ENCODE results near the gene ANOS1.
"Not testable (repeated sequence)": the region's sequence is repeated elsewhere in the genome, so short reads cannot be mapped to it uniquely, and the experiment has no call there.

ANOS1 gene

DNA sequence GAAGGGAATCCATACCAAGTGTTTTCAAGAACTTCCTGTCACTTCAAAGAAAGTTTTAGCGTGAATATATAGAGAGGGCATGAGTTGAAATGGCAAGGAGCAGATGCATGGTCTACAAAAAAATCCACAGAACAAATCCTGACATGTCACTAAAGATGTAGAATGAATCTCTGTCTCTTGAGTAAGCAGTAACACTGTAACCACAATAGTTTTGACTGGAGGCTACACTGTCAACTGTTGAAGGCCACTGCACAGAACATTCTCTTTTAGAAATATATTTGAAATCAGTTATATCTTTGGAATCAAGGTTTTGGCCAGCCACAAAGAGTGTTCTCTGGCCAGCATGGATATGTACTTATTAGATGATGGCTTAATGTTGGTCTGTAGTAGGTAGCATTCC lies 183.5 kb downstream of the ANOS1 start:
- Mint-ChIP-seq H3K36me3 (ENCODE audit: low read depth) (peaks cover 22% of the 10 kb centered on the region), H3K4me1 (no peaks in the 10 kb centered on the region), H3K4me3 (no peak overlapping the region), H3K9me3 (no peaks in the 10 kb centered on the region), H3K27ac (no peak overlapping the region), H3K27me3 (ENCODE audit: low read depth, poor library complexity) (peaks cover 3% of the 10 kb centered on the region)
- DNase-seq = no peak
- TF ChIP-seq, protein P1, sequence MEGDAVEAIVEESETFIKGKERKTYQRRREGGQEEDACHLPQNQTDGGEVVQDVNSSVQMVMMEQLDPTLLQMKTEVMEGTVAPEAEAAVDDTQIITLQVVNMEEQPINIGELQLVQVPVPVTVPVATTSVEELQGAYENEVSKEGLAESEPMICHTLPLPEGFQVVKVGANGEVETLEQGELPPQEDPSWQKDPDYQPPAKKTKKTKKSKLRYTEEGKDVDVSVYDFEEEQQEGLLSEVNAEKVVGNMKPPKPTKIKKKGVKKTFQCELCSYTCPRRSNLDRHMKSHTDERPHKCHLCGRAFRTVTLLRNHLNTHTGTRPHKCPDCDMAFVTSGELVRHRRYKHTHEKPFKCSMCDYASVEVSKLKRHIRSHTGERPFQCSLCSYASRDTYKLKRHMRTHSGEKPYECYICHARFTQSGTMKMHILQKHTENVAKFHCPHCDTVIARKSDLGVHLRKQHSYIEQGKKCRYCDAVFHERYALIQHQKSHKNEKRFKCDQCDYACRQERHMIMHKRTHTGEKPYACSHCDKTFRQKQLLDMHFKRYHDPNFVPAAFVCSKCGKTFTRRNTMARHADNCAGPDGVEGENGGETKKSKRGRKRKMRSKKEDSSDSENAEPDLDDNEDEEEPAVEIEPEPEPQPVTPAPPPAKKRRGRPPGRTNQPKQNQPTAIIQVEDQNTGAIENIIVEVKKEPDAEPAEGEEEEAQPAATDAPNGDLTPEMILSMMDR (IDR thresholded peaks at IDR 0.05) = no peak

DNA sequence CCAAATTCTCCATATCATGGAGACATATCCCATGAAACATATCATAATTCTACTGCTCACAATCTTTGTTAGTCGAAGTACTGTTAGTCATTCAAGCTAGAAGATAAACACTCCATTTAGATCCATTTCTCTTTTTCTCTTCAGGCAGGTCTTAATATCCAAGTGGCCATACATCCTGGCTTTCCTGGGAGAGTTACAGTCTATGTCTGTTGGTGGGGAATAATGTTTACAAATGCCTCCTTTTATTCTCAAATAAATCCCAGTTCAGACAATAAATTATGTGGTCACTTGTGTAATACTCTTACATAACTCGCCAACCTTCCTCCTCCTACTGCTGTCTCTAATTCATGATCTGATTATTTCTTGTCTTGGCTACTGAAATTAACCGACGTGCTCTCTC lies 185.2 kb downstream of the ANOS1 start:
- H3K27ac Mint-ChIP-seq = no peak overlapping the region
- H3K4me1 Mint-ChIP-seq = no peaks in the 10 kb centered on the region
- H3K27me3 Mint-ChIP-seq (ENCODE audit: low read depth, poor library complexity) = peaks cover 3% of the 10 kb centered on the region
- H3K4me3 Mint-ChIP-seq = no peak overlapping the region
- no peaks in the 10 kb centered on the region for H3K9me3 Mint-ChIP-seq
- DNase-seq = no peak
- peaks cover 14% of the 10 kb centered on the region for H3K36me3 Mint-ChIP-seq (ENCODE audit: low read depth)
- TF ChIP-seq, protein P1 (IDR thresholded peaks at IDR 0.05) = no peak

- TF ChIP-seq, protein P1 (IDR thresholded peaks at IDR 0.05) = no peak
- H3K36me3 Mint-ChIP-seq (ENCODE audit: low read depth) = no peaks in the 10 kb centered on the region
- no peak overlapping the region for H3K4me3 Mint-ChIP-seq
- no peaks in the 10 kb centered on the region for H3K4me1 Mint-ChIP-seq
- no peaks in the 10 kb centered on the region for H3K9me3 Mint-ChIP-seq
- peak overlapping the region; percentile 53 for H3K27ac Mint-ChIP-seq
- peaks cover 5% of the 10 kb centered on the region for H3K27me3 Mint-ChIP-seq (ENCODE audit: low read depth, poor library complexity)
- DNase-seq = no peak
Observed at GRCh38 chrX:8520791-8521190, 211.1 kb downstream of the ANOS1 start.

GRCh38 chrX:8520178-8520577 lies 211.8 kb downstream of the ANOS1 start:
- H3K27ac Mint-ChIP-seq = peak overlapping the region; percentile 33
- TF ChIP-seq, protein P1 (IDR thresholded peaks at IDR 0.05) = no peak
- H3K27me3 Mint-ChIP-seq (ENCODE audit: low read depth, poor library complexity) = peaks cover 5% of the 10 kb centered on the region
- H3K4me1 Mint-ChIP-seq = no peaks in the 10 kb centered on the region
- H3K4me3 Mint-ChIP-seq = no peak overlapping the region
- DNase-seq = no peak
- H3K9me3 Mint-ChIP-seq = peaks cover under 1% of the 10 kb centered on the region
- no peaks in the 10 kb centered on the region for H3K36me3 Mint-ChIP-seq (ENCODE audit: low read depth)

GRCh38 chrX:8504451-8504850 lies 227.5 kb downstream of the ANOS1 start:
- H3K27ac Mint-ChIP-seq = no peak overlapping the region
- no peak overlapping the region for H3K4me3 Mint-ChIP-seq
- no peaks in the 10 kb centered on the region for H3K36me3 Mint-ChIP-seq (ENCODE audit: low read depth)
- no peaks in the 10 kb centered on the region for H3K27me3 Mint-ChIP-seq (ENCODE audit: low read depth, poor library complexity)
- no peak for DNase-seq
- TF ChIP-seq, protein P1 (IDR thresholded peaks at IDR 0.05) = no peak
- H3K9me3 Mint-ChIP-seq = no peaks in the 10 kb centered on the region
- H3K4me1 Mint-ChIP-seq = no peaks in the 10 kb centered on the region

- not testable (repeated sequence) for H3K4me3 Mint-ChIP-seq; H3K4me1 Mint-ChIP-seq; H3K36me3 Mint-ChIP-seq (ENCODE audit: low read depth); H3K27ac Mint-ChIP-seq; H3K27me3 Mint-ChIP-seq (ENCODE audit: low read depth, poor library complexity); DNase-seq; H3K9me3 Mint-ChIP-seq
Observed at GRCh38 chrX:8502101-8502500, 229.8 kb downstream of the ANOS1 start.
